ENCODE data around the gene CELA3A. TPM values are rescaled to one million over a fixed set of nuclear protein-coding genes. Genes with fewer than 3 reads are reported as not detected.
"Not testable (repeated sequence)": the region's sequence is repeated elsewhere in the genome, so short reads cannot be mapped to it uniquely, and the experiment has no call there.

The CELA3A gene
- total RNA-seq, 2 donors from 2014 or later: 0.56 to 25.0 TPM

DNA sequence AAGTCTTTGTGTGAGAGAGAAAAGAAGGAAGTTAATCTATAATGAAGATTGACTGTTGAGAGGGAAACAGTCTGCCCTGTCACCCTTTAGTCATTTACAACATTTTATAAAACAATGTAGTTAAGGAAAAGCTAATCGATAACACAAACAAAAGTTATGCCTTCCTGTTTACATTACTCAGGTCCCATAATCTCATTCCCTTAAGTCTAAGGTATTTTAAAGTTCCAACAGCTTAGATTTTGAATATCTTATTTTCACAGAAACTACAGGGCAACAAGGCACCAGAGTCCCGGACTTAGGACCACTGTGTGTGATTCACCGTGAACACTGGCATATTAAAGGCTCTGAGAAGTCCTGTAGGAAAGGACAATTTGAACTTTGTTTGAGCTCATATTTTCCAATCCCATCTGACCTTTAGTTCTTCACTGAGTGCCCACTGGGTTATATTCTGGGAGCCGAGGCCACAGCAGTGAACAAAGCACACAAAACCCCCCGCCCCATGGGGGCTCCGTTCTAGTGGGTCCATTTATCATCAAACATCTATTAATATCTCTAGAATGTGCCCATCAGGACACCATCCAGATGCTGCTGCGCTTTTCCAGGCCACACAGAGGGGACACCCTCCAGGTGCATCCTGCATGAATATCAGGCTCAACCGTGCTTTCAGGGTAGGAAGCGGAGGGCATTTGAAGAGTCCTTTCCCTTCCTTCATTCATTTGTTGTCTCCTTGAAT lies 3.4 kb upstream of the CELA3A start:
- H3K4me1 ChIP-seq; intact Hi-C loops (cut with DNase I); H3K36me3 ChIP-seq; H3K9ac ChIP-seq (ENCODE audit: low read depth in 2 of 2, low read length in 2 of 2); H3K27me3 ChIP-seq; H3K4me3 ChIP-seq; DNase-seq; H3K9me3 ChIP-seq: not testable (repeated sequence)
- peak overlapping the region; percentile 53 for H3K27ac ChIP-seq

DNA sequence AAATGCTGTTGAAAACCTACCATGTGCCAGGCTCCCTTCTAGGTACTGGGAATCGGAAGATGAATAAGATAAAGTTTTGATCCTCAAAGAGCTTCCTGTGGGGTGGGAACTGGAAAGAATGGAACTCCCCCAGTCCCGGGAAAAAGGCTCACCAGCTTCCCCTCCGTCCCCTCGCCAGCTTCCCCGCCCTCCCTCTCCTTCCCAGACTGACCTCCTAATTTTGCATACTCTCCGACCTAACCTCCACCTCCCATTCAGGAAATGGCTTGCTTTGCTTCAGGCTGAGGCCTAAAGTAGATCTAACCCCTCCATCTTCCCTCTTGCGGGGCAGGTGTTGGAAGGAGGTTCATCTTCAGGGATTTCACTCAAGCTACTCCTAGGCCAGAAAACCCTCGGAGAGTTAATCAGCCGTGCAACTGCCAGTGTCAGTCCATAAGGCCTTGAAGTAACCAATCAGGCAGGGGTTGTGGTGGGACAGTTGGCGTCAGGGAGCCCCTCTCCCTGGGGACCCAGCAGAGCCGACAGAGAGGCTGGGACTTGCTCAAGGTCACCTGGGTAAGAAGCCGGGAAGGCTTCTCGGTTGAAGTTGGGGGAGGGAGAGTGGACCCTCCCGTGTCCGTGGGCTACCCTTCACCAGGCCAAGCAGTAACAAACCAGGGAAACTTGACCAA lies 2.7 kb upstream of the CELA3A start:
- H3K4me1 ChIP-seq; DNase-seq; H3K36me3 ChIP-seq; H3K27me3 ChIP-seq; H3K9ac ChIP-seq (ENCODE audit: low read depth in 2 of 2, low read length in 2 of 2); H3K4me3 ChIP-seq; intact Hi-C loops (cut with DNase I); H3K9me3 ChIP-seq; H3K27ac ChIP-seq: not testable (repeated sequence)

GRCh38 chr1:21999645-22000044 lies 1.8 kb upstream of the CELA3A start:
- H3K36me3 ChIP-seq; H3K27me3 ChIP-seq; H3K9me3 ChIP-seq; H3K4me3 ChIP-seq; H3K4me1 ChIP-seq; DNase-seq; H3K27ac ChIP-seq; intact Hi-C loops (cut with DNase I); H3K9ac ChIP-seq (ENCODE audit: low read depth in 2 of 2, low read length in 2 of 2): not testable (repeated sequence)

DNA sequence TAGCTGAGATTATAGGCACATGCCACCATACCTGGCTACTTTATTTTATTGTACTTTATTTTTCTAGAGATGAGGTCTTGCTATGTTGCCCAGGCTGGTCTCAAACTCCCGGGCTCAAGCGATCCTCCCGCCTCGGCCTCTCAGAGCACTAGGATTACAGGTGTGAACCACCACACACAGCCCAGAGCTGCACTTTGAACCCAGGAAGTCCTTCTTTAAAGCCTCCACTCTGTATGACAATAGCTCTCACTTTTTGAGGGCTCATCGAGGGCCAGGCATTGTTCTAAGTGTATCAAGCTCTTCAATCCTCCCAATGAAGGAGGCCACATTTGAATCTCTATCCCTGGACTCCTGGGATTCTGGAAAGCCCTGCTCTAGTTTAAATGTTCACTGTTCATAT lies 1.0 kb downstream of the CELA3A start:
- H3K36me3 ChIP-seq; H3K4me1 ChIP-seq; H3K27ac ChIP-seq; DNase-seq; intact Hi-C loops (cut with DNase I); H3K27me3 ChIP-seq; H3K4me3 ChIP-seq; H3K9me3 ChIP-seq; H3K9ac ChIP-seq (ENCODE audit: low read depth in 2 of 2, low read length in 2 of 2): not testable (repeated sequence)

GRCh38 chr1:22002875-22003274 lies 1.4 kb downstream of the CELA3A start:
- H3K4me1 ChIP-seq; H3K36me3 ChIP-seq; H3K9me3 ChIP-seq; H3K27me3 ChIP-seq; H3K9ac ChIP-seq (ENCODE audit: low read depth in 2 of 2, low read length in 2 of 2); DNase-seq; H3K4me3 ChIP-seq; intact Hi-C loops (cut with DNase I); H3K27ac ChIP-seq: not testable (repeated sequence)

DNA sequence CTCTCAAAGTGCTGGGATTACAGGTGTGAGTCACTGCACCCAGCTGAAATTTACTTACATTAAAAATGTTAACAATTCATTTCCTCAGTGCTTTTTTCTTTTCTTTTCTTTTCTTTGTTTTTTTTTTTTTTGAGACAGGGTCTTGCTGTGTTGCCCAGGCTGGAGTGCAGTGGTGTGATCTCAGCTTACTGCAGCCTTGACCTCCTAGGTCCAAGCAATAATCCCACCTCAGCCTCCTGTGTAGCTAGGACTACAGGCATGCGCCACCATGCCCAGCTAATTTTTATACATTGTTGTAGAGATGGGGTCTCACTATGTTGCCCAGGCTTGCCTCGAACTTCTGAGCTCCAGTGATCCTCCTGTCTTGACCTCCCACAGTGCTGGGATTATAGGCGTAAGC lies 2.5 kb downstream of the CELA3A start:
- H3K27me3 ChIP-seq; H3K27ac ChIP-seq; H3K9ac ChIP-seq (ENCODE audit: low read depth in 2 of 2, low read length in 2 of 2); intact Hi-C loops (cut with DNase I); H3K36me3 ChIP-seq; H3K4me3 ChIP-seq; H3K4me1 ChIP-seq; DNase-seq; H3K9me3 ChIP-seq: not testable (repeated sequence)

DNA sequence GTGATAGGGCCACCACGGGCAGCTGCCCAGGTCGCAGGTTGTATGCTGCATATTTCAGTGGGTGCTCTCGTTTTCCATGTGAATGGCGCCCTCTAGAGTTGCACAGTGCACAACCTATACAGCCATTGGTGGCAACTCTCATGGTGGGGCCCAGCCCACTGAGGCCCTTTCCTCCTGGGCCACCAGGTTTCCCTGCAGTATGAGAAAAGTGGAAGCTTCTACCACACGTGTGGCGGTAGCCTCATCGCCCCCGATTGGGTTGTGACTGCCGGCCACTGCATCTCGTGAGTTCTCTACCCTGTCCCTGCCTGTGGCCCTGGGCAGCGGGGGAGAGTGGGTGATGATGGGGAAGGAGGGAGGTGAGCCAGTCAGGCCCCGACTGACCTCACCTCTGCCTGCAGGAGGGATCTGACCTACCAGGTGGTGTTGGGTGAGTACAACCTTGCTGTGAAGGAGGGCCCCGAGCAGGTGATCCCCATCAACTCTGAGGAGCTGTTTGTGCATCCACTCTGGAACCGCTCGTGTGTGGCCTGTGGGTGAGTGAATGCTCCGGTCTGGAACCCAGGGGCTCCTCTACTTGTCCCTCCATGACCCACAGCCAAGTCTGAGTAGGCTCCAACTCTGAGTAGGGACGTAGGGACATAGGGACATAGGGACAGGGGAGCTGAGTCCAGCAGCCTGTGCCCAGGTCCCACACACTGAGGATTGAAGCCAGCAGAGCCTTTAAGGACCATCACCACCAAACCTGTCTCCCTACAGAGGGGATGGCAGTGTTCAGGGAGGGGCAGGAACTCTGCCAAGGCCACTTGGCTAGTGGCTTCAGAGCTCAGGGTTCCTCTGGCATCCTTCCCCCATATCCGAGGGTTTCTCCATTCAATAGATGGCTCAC lies 4.0 kb downstream of the CELA3A start:
- H3K4me3 ChIP-seq: not testable (repeated sequence)
- peak; percentile 73 for DNase-seq
- TF ChIP-seq, protein P1, sequence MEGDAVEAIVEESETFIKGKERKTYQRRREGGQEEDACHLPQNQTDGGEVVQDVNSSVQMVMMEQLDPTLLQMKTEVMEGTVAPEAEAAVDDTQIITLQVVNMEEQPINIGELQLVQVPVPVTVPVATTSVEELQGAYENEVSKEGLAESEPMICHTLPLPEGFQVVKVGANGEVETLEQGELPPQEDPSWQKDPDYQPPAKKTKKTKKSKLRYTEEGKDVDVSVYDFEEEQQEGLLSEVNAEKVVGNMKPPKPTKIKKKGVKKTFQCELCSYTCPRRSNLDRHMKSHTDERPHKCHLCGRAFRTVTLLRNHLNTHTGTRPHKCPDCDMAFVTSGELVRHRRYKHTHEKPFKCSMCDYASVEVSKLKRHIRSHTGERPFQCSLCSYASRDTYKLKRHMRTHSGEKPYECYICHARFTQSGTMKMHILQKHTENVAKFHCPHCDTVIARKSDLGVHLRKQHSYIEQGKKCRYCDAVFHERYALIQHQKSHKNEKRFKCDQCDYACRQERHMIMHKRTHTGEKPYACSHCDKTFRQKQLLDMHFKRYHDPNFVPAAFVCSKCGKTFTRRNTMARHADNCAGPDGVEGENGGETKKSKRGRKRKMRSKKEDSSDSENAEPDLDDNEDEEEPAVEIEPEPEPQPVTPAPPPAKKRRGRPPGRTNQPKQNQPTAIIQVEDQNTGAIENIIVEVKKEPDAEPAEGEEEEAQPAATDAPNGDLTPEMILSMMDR (IDR thresholded peaks at IDR 0.05): peak; percentile 39

DNA sequence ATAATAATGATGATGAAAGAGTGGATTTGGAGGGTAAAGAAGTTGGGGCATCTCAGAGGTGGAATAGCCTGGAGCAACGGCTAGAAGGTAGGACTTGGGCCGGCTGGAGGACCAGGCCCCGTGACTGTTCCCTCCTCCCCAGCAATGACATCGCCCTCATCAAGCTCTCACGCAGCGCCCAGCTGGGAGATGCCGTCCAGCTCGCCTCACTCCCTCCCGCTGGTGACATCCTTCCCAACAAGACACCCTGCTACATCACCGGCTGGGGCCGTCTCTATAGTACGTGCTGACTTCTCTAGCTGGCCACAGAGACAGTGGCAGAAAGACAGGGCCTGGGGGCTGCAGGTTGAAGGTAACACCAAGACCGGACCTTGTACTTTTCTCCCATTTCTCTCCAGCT lies 5.3 kb downstream of the CELA3A start:
- H3K9me3 ChIP-seq; H3K4me3 ChIP-seq; H3K27ac ChIP-seq; intact Hi-C loops (cut with DNase I); DNase-seq; H3K4me1 ChIP-seq; H3K36me3 ChIP-seq; H3K27me3 ChIP-seq; H3K9ac ChIP-seq (ENCODE audit: low read depth in 2 of 2, low read length in 2 of 2): not testable (repeated sequence)

More for the DNA sequence above, 4.0 kb downstream of the CELA3A start:
- H3K27ac ChIP-seq; intact Hi-C loops (cut with DNase I); H3K36me3 ChIP-seq; H3K27me3 ChIP-seq; H3K4me1 ChIP-seq; H3K9ac ChIP-seq (ENCODE audit: low read depth in 2 of 2, low read length in 2 of 2); H3K9me3 ChIP-seq: not testable (repeated sequence)

DNA sequence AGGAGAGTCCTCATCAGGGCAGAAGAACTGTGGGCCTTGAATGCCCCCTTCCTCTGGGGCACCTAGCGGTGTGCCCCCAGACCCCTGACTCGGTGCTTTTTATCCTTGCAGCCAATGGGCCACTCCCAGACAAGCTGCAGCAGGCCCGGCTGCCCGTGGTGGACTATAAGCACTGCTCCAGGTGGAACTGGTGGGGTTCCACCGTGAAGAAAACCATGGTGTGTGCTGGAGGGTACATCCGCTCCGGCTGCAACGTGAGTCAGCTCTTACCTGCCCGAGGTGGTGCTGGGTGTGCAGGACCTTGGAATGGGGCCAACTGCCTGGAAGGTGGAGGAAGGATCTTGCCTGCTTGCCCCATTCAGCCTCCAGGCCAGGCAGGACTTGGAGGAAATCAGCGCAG lies 5.8 kb downstream of the CELA3A start:
- H3K4me3 ChIP-seq; H3K27me3 ChIP-seq; H3K9me3 ChIP-seq; H3K27ac ChIP-seq; H3K4me1 ChIP-seq; H3K9ac ChIP-seq (ENCODE audit: low read depth in 2 of 2, low read length in 2 of 2); intact Hi-C loops (cut with DNase I); H3K36me3 ChIP-seq; DNase-seq: not testable (repeated sequence)

DNA sequence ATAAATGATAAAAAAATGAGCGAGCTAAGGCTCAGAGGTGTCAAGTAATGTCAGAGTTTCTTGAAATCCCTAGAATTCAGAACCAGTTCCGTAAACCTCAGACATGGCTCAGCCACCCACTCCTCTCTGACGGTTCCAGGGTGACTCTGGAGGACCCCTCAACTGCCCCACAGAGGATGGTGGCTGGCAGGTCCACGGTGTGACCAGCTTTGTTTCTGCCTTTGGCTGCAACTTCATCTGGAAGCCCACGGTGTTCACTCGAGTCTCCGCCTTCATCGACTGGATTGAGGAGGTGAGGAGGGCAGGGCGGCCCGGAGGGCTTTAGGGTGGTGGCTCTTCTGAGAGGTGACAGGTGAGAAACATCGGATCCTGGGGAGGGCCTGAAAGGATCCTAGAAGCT lies 8.1 kb downstream of the CELA3A start:
- H3K9ac ChIP-seq (ENCODE audit: low read depth in 2 of 2, low read length in 2 of 2); H3K27ac ChIP-seq; H3K36me3 ChIP-seq; intact Hi-C loops (cut with DNase I); H3K4me3 ChIP-seq; DNase-seq; H3K4me1 ChIP-seq; H3K27me3 ChIP-seq; H3K9me3 ChIP-seq: not testable (repeated sequence)

DNA sequence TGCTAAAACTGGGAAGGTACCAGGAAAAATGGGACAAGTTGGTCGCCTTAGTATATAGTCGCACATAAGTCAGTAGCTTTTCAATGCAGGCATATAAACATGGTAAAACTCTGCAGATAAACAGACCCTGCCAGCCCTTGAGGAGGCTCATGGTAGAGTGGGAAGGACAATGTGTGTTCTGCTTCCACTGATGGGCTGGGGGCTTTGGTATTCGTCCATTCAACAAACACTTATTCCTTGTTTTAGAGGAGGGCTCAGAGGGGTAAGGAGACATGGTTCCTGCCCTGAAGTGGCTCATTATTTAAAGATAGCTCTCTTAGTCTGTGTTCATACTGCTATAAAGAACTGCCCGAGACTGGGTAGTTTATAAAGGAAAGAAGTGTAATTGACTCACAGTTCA lies 11.3 kb downstream of the CELA3A start:
- H3K9ac ChIP-seq (ENCODE audit: low read depth in 2 of 2, low read length in 2 of 2); intact Hi-C loops (cut with DNase I); DNase-seq; H3K27me3 ChIP-seq; H3K9me3 ChIP-seq; H3K4me3 ChIP-seq; H3K4me1 ChIP-seq; H3K36me3 ChIP-seq; H3K27ac ChIP-seq: not testable (repeated sequence)

DNA sequence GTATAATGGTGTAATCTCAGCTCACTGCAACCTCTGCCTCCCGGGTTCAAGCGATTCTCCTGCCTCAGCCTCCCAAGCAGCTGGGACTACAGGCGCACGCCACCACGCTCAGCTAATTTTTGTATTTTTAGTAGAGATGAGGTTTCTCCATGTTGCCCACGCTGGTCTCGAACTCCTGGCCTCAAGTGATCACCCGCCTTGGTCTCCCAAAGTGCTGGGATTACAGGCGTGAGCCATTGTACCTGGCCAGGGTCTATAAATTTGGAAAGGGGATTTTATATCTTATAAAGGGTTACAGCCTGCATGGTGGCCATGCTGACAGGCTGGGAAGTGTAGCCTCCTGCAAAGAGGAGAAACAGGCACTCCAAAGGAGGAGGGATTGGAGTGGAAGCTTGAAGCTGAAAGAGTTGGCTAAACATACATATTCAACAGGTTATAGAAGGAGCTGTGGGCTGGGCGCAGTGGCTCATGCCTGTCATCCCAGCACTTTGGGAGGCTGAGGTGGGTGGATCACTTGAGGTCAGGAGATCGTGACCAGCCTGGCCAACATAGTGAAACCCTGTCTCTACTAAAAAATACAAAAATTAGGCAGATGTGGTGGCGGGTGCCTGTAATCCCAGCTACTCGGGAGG lies 13.2 kb downstream of the CELA3A start:
- H3K36me3 ChIP-seq; H3K4me1 ChIP-seq; H3K9ac ChIP-seq (ENCODE audit: low read depth in 2 of 2, low read length in 2 of 2); H3K9me3 ChIP-seq; DNase-seq; H3K27ac ChIP-seq; H3K4me3 ChIP-seq; H3K27me3 ChIP-seq; intact Hi-C loops (cut with DNase I): not testable (repeated sequence)
